GM18526 (cell line): ENCODE results near the gene RPS6KA4.

ENCODE experiments used
- POLR2A ChIP-seq: IDR thresholded peaks from 3 replicates; pipeline ENCODE4 v1.6.1; 2011; ENCODE audit not compliant: insufficient read length; ENCODE audit errors: extremely low read depth

RPS6KA4 gene

GRCh38 chr11:64384028-64384737 is 25.2 kb downstream of the RPS6KA4 start:
- no peak for TF ChIP-seq POLR2A

DNA sequence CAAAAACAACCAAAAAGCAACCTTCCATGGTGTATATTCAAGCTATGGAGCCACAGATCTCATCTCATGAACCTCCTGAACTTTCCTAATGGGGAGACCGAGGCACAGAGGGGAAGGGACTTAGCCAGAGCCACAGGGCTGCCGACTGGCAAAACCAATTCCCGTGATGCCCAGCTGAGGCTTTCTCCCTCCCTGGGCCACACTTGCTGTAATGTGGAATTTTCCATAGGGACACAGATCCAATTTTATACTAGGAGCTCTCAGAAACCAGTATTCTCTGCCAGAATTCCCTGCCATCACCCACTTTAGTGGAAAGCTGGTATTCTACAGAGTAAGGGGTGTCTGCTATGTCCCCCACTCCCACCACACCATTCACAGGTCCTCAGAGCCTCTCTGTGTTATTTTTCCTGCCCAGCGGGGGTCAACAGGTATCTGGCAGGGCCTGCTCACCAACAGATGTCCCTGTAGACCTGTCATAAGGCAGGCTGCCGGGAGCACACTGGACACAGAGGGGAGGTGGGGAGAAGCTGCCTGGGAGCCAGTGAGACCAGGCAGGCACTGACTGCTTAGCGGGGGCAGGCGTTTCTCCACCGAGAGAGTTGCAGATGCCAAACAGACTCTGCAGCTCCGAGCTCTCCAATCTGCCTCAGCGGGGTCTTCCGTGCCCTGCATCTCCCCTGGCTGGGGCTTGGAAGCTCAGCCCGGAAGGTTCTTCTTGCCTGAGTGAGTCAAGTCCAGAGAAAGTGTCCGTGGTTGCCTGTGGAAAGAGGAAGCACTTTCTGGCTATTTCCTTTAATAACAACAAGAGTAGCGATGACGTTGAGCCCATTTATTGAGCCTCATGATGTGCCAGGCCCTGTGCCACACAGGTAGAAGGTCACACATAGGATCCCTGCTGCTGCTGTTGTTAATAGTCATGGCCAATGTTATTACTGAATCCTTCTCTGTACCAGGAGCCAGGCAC is 26.3 kb downstream of the RPS6KA4 start:
- TF ChIP-seq POLR2A, result no peak

DNA sequence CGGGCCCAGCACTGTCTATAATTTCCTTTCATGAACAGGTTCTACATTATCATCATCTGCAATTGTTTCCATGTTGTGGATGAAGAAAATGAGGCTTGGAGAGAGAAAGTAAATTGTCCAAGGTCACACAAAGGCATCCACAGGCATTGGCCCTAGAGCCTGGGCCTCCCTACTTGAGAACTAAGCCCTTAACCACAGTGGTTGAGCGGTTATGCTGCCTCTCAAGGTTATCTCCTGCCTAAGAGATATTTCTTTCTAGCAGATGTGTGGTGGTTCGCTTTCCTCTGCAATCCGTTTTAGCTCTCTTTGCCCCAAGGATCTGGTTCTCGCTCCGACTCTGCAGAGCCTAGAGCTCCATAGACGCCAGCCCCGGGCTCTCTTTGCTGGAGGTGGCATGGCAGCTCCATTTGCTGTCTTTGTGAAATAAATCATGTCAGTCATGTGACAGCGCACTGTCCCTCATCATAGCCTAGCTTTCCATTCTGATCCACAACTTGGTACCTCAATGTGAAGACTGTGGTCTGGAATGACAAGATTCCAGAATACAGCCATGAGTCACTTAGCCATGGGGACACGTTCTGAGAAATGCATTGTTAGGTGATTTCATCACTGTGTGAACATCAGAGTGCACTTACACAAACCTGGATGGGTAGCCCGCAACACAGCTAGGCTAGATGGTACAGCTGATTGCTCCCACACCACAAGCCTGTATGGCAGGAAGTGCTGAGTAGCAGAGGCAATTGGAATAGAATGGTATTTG is 27.2 kb downstream of the RPS6KA4 start:
- TF ChIP-seq POLR2A, result no peak

DNA sequence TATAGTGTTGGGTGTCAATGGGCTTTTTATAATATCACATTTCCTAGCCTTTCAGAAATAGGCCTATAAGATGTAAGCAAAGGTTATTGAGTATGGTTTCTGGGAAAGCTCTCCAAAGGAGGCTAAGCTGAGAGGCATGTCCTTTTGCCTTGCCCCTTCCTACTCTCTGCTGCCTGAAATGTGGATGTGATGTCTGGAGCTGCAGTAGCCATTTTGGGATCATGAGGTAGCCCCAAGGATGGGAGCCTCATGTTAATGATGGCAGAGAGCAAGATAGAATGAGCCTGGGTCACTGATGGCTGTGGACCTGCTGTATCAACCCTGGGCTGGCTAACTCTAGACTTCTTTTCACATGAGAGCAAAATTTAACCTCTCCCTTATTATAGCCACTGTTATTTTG is 29.0 kb downstream of the RPS6KA4 start:
- no peak for TF ChIP-seq POLR2A

- no peak for TF ChIP-seq POLR2A
These were observed 29.9 kb downstream of the RPS6KA4 start for GRCh38 chr11:64388894-64389293.

DNA sequence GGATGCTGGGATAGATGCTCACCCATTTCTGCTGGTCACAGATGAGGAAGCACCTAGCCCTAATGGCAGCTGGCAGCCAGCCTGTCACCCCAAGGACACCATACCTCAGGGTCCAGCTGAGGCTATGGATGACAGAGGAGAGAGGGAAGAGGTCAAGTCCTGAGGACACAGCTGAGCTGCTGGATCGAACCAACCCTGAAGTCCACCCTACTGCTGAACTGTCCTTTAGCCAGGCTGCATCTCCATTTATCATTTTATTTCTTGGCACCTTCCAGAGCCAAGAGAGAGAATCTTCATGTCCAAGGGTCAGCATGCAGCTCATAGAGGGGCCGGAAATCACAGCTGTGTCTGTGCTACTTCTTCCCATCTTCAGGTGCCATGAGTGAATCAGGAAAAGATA is 30.9 kb downstream of the RPS6KA4 start:
- no peak for TF ChIP-seq POLR2A

GRCh38 chr11:64390558-64390957 is 31.6 kb downstream of the RPS6KA4 start:
- no peak for TF ChIP-seq POLR2A

DNA sequence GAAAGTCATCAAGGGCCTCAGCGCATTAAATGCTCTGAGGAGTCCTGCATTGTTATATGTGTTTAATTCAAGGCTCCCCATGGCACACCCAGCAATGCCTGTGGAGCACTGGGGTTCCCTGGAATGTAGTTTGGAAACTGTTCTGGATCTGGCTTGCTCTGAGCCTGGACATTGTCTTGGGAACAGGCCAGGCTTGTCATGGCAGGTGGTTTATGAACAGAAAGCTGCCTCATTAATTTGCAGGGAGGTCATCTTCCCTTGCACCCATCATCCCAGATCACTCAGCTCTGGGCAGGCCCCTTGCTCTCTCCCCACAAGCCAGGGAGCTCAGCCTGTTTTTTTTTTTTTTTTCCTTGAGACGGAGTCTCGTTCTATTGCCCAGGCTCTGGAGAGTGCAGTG is 32.9 kb downstream of the RPS6KA4 start:
- TF ChIP-seq POLR2A, result no peak

- no peak for TF ChIP-seq POLR2A
These were observed 36.6 kb downstream of the RPS6KA4 start for GRCh38 chr11:64395545-64396078.

- no peak for TF ChIP-seq POLR2A
These were observed 37.2 kb downstream of the RPS6KA4 start for GRCh38 chr11:64396079-64396591.

DNA sequence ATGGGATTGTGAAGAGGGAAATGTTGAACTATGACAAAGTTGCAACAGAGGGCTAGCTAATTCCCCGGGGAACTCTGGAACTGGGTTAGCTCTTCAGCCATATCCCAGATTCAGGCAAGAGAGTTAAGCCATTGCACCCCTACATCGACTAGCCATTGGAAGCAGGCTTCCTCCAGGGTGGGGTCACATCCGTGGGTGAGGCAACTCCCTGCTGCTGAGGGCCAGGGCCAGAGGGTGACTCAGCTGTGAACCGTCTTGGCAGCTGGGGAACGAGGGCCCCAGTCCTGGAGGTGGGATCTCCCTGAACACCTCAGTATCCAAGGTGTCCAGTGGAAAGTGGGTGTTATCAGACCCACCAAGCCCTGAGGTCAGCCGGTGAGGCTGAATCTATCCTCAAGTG is 41.1 kb downstream of the RPS6KA4 start:
- TF ChIP-seq POLR2A, result no peak

GRCh38 chr11:64400667-64401066 is 41.7 kb downstream of the RPS6KA4 start:
- TF ChIP-seq POLR2A, result no peak

- no peak for TF ChIP-seq POLR2A
These were observed 42.8 kb downstream of the RPS6KA4 start for GRCh38 chr11:64401775-64402174.

- TF ChIP-seq POLR2A, result no peak
These were observed 44.1 kb downstream of the RPS6KA4 start for GRCh38 chr11:64403106-64403505.
